GM18861 (cell line): ENCODE measurements around the gene TSPAN9.

Experiments
- ATAC-seq: cut with Tn5 transposase; IDR thresholded peaks from one replicate; pipeline ENCODE4 v1.9.1; 2021; ENCODE audit not compliant: unreplicated experiment

The TSPAN9 gene

GRCh38 chr12:3157581-3158323, 80.6 kb downstream of the TSPAN9 start:
- no peak for ATAC-seq

GRCh38 chr12:3158851-3159465, 81.8 kb downstream of the TSPAN9 start:
- ATAC-seq: no peak

DNA sequence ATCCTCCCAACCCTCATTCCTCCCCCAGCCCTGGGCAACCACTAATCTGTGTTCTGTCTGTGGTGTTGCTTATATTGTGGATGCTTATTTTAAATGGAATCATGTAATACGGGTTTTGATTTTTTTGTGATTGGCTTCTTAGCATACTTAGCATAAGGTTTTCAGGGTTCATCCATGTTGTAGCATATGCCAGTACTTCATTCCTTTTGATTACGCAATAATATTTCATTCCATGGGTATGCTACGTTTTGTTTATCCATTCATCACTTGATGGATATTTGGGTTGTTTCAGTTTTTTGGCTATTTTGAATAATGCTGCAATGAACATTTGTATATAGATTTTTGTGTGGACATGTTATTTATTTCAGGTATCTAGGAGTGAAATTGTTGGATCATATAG, 82.9 kb downstream of the TSPAN9 start:
- no peak for ATAC-seq

DNA sequence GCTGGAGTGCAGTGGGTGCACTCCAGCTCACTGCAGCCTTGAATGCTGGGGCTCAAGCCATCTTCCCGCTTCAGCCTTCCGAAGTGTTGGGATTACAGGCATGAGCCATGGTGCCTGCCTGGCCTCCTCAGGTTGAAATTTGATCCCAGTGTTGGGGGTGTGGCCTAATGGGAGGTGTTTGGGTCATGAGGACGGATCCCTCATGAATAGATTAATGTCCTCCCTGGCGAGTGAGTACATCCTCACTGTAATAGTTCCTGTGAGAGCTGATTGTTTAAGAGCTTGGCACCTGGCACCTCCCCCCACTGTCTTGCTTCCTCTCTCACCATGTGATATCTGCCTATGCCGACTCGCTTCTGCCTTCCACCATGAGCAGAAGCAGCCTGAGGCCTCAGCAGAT, 84.7 kb downstream of the TSPAN9 start:
- no peak for ATAC-seq

- no peak for ATAC-seq
Observed at GRCh38 chr12:3164454-3165077, 87.4 kb downstream of the TSPAN9 start.

- no peak for ATAC-seq
Observed at GRCh38 chr12:3165078-3165980, 88.2 kb downstream of the TSPAN9 start.

- no peak for ATAC-seq
Observed at GRCh38 chr12:3167636-3168035, 90.5 kb downstream of the TSPAN9 start.

DNA sequence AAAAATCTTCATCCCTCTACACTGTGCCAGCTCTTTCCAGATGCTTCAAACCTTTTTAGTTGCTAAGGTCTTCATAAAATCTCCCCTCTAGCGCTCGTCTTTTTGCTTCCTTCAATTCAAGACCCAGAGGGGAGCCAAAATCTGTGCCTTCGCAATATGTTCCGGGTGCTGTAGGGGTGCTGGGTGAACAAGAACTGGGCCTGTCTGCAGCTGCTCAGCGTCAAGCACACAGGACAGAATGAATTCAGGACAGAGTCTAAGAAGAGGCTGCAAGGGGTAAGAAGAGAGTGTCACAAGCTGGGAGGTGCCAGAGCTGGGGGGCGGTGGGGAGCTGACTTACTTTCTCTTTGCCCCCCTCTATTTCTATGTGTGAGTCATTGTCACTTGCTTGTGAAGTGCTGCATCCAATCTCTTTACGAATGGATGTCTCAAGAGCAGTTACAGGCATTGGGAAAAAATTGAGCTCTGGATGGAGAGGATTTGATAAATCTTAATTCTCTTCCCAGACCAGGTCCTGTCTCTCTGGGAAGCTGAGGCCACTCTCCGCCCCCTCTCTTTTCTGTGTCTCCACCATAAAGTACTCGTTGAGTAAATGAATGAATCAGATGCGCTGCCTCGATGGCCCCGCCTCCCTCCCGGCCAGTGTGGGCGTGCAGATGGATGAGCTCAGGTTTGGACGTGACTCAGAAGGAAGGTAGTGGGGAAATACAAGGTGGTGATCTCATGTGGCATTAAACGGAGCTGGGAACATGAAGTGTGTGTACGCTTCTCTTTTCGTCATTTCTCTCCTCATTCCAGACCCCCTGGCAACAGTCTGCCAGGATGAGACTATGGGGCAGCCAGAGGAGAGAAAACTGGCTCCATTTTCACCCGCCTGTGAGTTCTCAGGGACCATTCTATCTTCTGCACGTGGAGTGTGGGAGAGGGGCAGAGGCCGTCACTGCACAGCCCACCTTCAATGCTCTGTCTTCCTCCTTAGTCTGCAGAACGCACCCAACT, 91.3 kb downstream of the TSPAN9 start:
- ATAC-seq: no peak

- no peak for ATAC-seq
Observed at GRCh38 chr12:3170423-3171194, 93.4 kb downstream of the TSPAN9 start.

DNA sequence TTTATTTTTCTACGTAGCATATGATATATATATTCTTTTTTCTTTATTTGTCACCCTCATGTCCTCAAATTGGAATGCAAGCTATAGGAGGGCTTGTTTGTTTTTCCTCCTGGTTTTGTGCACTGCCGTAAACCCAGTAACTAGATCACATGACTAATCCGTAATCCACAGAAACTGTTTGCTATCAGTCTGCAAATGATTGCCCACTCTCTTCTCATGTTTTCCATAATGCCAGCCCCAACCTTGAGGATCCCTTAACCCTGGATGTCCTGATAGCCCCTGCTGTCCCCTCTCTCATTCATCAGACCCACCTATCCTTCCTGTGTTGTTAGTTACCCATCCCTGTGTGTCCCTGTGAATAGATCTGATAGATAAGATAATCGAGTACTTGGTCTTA, 94.0 kb downstream of the TSPAN9 start:
- ATAC-seq: no peak

GRCh38 chr12:3172124-3173007, 95.2 kb downstream of the TSPAN9 start:
- ATAC-seq: no peak

GRCh38 chr12:3173008-3173553, 95.9 kb downstream of the TSPAN9 start:
- ATAC-seq: no peak

GRCh38 chr12:3173912-3174311, 96.7 kb downstream of the TSPAN9 start:
- ATAC-seq: no peak

DNA sequence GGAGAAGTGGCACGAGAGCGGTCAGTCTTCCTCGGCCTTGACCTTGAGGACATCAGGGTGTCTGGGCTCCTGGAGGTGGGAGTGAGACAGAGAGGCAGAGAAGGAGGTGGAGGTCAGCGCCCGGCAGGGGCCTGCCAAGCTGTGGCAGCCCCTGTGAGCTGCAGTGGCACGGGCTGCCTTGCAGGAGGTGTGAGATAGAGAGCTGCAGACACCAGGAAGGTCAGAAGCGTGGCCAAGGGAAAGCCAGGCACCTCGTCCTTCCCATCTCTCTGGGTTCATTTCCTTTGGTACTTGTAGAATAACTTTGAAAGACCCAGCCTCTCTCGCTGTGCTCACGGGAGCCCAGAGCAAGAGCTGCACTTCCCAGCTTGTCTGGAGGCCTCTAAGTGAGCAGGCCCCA, 98.1 kb downstream of the TSPAN9 start:
- ATAC-seq: no peak

- no peak for ATAC-seq
Observed at GRCh38 chr12:3176754-3177153, 99.6 kb downstream of the TSPAN9 start.

GRCh38 chr12:3177778-3178425, 100.7 kb downstream of the TSPAN9 start:
- ATAC-seq: no peak

GRCh38 chr12:3178671-3179313, 101.6 kb downstream of the TSPAN9 start:
- ATAC-seq: no peak
